PFSK-1 (cell line): Measurements from ENCODE around the gene SELENON.

Experiments used
- FOXP2 ChIP-seq: optimal IDR thresholded peaks from 2 replicates; pipeline ENCODE3; 2011; ENCODE audit warnings: borderline replicate concordance, control low read depth, inconsistent platforms; ENCODE audit not compliant: insufficient read depth; ENCODE audit errors: extremely low read length, extremely low read depth
- POLR2AphosphoS5 ChIP-seq: IDR thresholded peaks from 2 replicates; pipeline ENCODE4 v1.6.1; 2012; ENCODE audit warnings: low read depth, mild to moderate bottlenecking, control low read depth, low read length, moderate library complexity
- SIN3A ChIP-seq: IDR thresholded peaks from 2 replicates; pipeline ENCODE4 v1.6.1; 2012; ENCODE audit warnings: mild to moderate bottlenecking, low read length, moderate library complexity, borderline replicate concordance; ENCODE audit not compliant: insufficient read depth
- TAF1 ChIP-seq: IDR thresholded peaks from 2 replicates; pipeline ENCODE4 v1.6.1; 2012; ENCODE audit warnings: low read length, control low read depth, borderline replicate concordance; ENCODE audit not compliant: insufficient read depth
- TF ChIP-seq, protein P1 (sequence below), 2 experiments: IDR thresholded peaks; 2 replicates each; pipeline versions ENCODE4 v1.6.1 to v1.8.0; 2011 to 2012; ENCODE audit warnings: low read depth in 2 of 2, low read length in 2 of 2, control low read depth in 1 of 2, inconsistent platforms in 1 of 2, mild to moderate bottlenecking in 1 of 2, moderate library complexity in 1 of 2; ENCODE audit not compliant: insufficient read depth in 1 of 2

SELENON gene

GRCh38 chr1:25866288-25866687, 66.3 kb downstream of the SELENON start:
- TF ChIP-seq, protein P1, sequence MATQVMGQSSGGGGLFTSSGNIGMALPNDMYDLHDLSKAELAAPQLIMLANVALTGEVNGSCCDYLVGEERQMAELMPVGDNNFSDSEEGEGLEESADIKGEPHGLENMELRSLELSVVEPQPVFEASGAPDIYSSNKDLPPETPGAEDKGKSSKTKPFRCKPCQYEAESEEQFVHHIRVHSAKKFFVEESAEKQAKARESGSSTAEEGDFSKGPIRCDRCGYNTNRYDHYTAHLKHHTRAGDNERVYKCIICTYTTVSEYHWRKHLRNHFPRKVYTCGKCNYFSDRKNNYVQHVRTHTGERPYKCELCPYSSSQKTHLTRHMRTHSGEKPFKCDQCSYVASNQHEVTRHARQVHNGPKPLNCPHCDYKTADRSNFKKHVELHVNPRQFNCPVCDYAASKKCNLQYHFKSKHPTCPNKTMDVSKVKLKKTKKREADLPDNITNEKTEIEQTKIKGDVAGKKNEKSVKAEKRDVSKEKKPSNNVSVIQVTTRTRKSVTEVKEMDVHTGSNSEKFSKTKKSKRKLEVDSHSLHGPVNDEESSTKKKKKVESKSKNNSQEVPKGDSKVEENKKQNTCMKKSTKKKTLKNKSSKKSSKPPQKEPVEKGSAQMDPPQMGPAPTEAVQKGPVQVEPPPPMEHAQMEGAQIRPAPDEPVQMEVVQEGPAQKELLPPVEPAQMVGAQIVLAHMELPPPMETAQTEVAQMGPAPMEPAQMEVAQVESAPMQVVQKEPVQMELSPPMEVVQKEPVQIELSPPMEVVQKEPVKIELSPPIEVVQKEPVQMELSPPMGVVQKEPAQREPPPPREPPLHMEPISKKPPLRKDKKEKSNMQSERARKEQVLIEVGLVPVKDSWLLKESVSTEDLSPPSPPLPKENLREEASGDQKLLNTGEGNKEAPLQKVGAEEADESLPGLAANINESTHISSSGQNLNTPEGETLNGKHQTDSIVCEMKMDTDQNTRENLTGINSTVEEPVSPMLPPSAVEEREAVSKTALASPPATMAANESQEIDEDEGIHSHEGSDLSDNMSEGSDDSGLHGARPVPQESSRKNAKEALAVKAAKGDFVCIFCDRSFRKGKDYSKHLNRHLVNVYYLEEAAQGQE (IDR thresholded peaks at IDR 0.05; ENCODE audit: insufficient read depth in 1 of 2, low read depth in 2 of 2, low read length in 2 of 2) = no peak
- no peak for TF ChIP-seq TAF1
- TF ChIP-seq POLR2AphosphoS5 = no peak
- TF ChIP-seq FOXP2 = no peak
- no peak for TF ChIP-seq SIN3A

DNA sequence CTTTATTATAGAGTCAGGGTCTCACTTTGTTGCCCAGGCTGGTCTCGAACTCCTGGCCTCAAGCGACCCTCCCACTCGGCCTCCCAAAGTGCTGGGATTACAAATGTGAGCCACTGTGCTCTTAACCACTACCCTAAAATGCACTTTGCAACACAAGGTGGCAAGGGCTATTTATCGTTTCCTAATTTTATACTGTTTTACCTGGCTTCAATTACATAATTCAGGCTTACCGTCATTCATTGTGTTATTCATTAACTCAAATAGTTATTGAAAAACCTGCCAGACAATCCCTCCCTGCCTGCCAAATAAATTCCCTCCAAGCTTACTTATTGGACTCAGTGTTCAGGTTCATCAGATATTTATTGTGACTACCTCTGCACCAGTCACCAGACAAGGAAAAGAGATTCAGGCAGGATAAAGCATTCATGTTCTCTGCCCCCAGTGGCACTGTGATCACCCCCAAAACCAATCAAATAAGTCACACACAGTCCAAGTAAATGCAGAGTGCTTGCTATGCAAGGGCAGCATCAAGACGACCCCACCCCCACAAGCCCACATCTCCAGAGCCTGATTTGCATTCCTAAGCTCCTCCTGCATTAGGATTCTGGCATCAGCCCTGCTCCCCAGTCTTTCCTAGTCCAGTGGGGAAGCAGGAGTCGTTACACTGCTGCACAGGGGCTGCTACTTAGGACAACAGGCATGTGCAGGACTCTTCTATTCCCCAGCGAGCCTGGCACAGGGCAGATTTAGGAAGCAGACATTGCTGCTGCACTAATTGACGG, 67.4 kb downstream of the SELENON start:
- TF ChIP-seq POLR2AphosphoS5 (no peak), SIN3A (no peak), TAF1 (no peak), FOXP2 (no peak)
- TF ChIP-seq, protein P1 (IDR thresholded peaks at IDR 0.05; ENCODE audit: insufficient read depth in 1 of 2, low read depth in 2 of 2, low read length in 2 of 2) = no peak
